Tibial artery (tissue), 4 donors: ENCODE measurements around the gene BMI1.
"Not testable (repeated sequence)": the region's sequence is repeated elsewhere in the genome, so short reads cannot be mapped to it uniquely, and the experiment has no call there.

ENCODE experiments used
- DNase-seq, 2 donors: peaks; one replicate each; pipeline ENCODE4 v3.0.0-alpha.2; 2019
- H3K27ac ChIP-seq, 2 donors: fragments of 200-600 bp; sonication (generic) in 1 of 2; 1 replicate in 1 of 2; 2 replicates in 1 of 2; pipeline ENCODE4 v1.5.1; 2018 to 2019; ENCODE audit warnings: mild to moderate bottlenecking in 1 of 2
- H3K27me3 ChIP-seq, 2 donors: fragments of 200-600 bp; sonication (generic) in 1 of 2; one replicate each; pipeline versions ENCODE4 v1.5.1 to v1.6.0; 2016 to 2019
- H3K36me3 ChIP-seq, 3 donors: fragments of 200-600 bp; sonication (generic) in 2 of 3; one replicate each; pipeline ENCODE4 v1.5.1; 2016 to 2019; ENCODE audit warnings: mild to moderate bottlenecking in 2 of 3
- H3K4me1 ChIP-seq, 4 donors: fragments of 200-600 bp; sonication (generic) in 2 of 4; 1 replicate in 3 of 4; 2 replicates in 1 of 4; pipeline ENCODE4 v1.5.1; 2016 to 2019
- H3K4me3 ChIP-seq, 2 donors: fragments of 200-600 bp; sonication (generic) in 1 of 2; 1 replicate in 1 of 2; 2 replicates in 1 of 2; pipeline ENCODE4 v1.5.1; 2018 to 2019; ENCODE audit warnings: mild to moderate bottlenecking in 2 of 2
- H3K9me3 ChIP-seq, 3 donors: fragments of 200-600 bp; sonication (generic) in 1 of 3; one replicate each; pipeline ENCODE4 v1.5.1; 2016 to 2019
- intact Hi-C: fragments of 100-400 bp; cut with DNase I; formaldehyde crosslinking; loops from one replicate; pipeline ENCODE4 v1.15.0; 2023; ENCODE audit warnings: low total_unique reads
- TF ChIP-seq, protein P1 (sequence below), 2 experiments: fragments of 200-600 bp in 1 of 2; fragments of 450-650 bp in 1 of 2; IDR thresholded peaks; one replicate each; pipeline ENCODE4 v1.5.1; 2017 to 2019; ENCODE audit warnings: antibody characterized with exemption in 2 of 2, mild to moderate bottlenecking in 1 of 2, moderate library complexity in 1 of 2

The BMI1 gene

DNA sequence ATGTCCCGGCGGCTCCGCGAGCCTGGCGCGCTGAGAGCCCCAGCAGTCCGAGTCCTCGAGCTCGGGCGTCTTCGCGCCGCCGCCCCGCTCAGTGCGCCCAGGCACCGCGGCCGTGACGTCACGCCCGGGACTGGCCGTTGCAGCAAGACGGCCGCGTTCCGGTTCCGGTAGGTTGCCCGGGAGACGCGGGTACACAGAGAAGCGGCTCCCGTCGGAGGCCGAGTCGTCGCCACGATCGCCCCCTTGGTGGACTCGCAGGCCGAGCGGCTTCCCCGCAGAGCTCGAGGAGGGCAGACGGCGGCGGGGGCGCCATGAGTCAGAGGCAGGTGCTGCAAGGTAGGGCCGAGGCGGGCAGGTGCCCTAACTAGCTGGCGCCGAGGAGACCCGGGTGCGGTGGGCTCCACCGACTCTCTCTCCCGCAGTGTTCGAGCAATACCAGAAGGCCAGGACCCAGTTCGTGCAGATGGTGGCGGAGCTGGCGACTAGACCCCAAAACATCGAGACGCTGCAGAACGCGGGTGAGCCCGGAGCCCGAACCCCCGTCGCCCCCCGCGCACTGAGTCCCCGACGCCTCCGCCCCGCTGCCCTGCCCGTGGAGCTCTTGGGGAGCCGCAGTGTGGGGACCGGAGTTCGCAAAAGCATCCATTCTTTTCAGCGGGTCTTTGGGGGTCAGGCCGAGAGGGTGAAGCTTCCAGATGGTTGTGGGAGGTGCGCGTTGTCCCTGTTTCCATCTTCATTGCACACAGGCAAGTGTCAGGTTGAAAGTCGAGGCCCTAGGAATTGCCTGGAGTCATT lies 24.6 kb downstream of the BMI1 start, which contains the start of gene SPAG6:
SPAG6 (plus strand) TSS at position 196 of the 795 bp plus-strand sequence; CDS start at position 312, 116 bp downstream.
- Histone ChIP-seq H3K27ac (no peak within 1 kb of the TSS), H3K9me3 (peaks cover 0 to 7% (median 0%) of the 10 kb centered on the region in 3 donors), H3K27me3 (peaks cover 12 to 66% of the 10 kb centered on the region in 2 donors), H3K4me1 (peaks cover 0 to 16% (median 10%) of the 10 kb centered on the region in 4 donors), H3K4me3 (peak within 1 kb of the TSS in 1 of 2 donors; percentile 3), H3K36me3 (no peaks in the 10 kb centered on the region)
- intact Hi-C loops = loop anchor here (10.0 kb wide), 2 partner anchors 89 to 341 kb away; partner anchors contain the start of gene DNAJC1
- TF ChIP-seq, protein P1, sequence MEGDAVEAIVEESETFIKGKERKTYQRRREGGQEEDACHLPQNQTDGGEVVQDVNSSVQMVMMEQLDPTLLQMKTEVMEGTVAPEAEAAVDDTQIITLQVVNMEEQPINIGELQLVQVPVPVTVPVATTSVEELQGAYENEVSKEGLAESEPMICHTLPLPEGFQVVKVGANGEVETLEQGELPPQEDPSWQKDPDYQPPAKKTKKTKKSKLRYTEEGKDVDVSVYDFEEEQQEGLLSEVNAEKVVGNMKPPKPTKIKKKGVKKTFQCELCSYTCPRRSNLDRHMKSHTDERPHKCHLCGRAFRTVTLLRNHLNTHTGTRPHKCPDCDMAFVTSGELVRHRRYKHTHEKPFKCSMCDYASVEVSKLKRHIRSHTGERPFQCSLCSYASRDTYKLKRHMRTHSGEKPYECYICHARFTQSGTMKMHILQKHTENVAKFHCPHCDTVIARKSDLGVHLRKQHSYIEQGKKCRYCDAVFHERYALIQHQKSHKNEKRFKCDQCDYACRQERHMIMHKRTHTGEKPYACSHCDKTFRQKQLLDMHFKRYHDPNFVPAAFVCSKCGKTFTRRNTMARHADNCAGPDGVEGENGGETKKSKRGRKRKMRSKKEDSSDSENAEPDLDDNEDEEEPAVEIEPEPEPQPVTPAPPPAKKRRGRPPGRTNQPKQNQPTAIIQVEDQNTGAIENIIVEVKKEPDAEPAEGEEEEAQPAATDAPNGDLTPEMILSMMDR (IDR thresholded peaks at IDR 0.05) = no peak
- DNase-seq = peak in 1 of 2 donors; percentile 64

DNA sequence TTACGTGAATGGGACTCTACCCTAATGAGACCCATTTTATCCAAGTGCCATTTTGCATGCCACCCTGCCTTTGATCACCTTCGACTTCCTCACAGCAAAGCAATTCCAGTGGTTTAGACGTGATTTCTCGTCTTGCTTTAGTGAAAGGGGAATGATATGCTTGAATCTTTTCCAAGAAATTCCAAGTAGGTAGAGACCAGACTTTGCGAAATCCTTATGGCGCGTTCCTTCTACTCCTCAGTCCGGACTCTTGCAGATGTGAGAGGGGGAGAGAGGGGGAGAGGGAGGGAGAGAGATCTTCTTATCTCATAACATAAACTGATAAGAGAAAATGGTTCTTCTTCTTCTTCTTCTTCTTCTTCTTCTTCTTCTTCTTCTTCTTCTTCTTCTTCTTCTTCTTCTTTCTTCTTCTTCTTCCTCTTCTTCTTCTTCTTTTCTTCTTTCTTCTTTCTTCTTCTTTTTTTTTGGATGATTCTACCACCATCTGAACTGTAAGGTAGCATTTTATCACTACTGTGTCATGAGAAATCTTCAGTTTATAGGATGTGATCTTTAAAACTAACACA lies 25.3 kb downstream of the BMI1 start:
- no peak for DNase-seq
- peaks cover 12 to 66% of the 10 kb centered on the region in 2 donors for H3K27me3 ChIP-seq
- intact Hi-C loops = loop anchor here (10.0 kb wide), 2 partner anchors 89 to 341 kb away; partner anchors contain the start of gene DNAJC1

DNA sequence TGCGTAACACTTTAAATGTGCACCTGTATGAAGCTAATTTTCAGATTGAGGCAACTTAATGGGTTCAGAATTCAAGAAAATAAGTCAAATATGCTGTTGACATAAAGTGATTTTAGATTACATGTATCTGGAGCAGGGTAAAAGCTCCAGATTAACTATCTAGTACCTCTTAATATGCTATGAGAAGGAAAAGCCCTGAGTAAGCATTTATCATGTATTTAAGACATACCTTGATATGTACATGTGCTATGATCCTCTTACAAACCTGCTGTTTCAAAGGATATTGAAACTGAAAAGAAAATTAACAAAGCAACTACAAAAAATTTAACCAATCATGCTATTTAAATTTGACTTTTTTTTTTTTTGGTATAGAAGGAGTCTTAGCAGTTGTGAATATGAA lies 28.9 kb downstream of the BMI1 start:
- peaks cover 0 to 7% (median 0%) of the 10 kb centered on the region in 3 donors for H3K9me3 ChIP-seq
- peaks cover 10 to 40% of the 10 kb centered on the region in 2 donors for H3K27me3 ChIP-seq
- no peaks in the 10 kb centered on the region for H3K36me3 ChIP-seq
- H3K27ac ChIP-seq = no peak overlapping the region
- intact Hi-C loops = loop anchor here (10.0 kb wide), 2 partner anchors 85 to 345 kb away; partner anchors contain the start of gene DNAJC1
- no peak for DNase-seq
- TF ChIP-seq, protein P1 (IDR thresholded peaks at IDR 0.05) = no peak
- peaks cover 0 to 8% (median 2%) of the 10 kb centered on the region in 4 donors for H3K4me1 ChIP-seq
- no peak overlapping the region for H3K4me3 ChIP-seq

More for the DNA sequence above, 25.3 kb downstream of the BMI1 start:
- H3K9me3 ChIP-seq = peaks cover 0 to 7% (median 0%) of the 10 kb centered on the region in 3 donors
- H3K4me3 ChIP-seq = no peak overlapping the region
- peaks cover 0 to 13% (median 8%) of the 10 kb centered on the region in 4 donors for H3K4me1 ChIP-seq
- TF ChIP-seq, protein P1 (IDR thresholded peaks at IDR 0.05) = no peak
- no peak overlapping the region for H3K27ac ChIP-seq
- no peaks in the 10 kb centered on the region for H3K36me3 ChIP-seq

DNA sequence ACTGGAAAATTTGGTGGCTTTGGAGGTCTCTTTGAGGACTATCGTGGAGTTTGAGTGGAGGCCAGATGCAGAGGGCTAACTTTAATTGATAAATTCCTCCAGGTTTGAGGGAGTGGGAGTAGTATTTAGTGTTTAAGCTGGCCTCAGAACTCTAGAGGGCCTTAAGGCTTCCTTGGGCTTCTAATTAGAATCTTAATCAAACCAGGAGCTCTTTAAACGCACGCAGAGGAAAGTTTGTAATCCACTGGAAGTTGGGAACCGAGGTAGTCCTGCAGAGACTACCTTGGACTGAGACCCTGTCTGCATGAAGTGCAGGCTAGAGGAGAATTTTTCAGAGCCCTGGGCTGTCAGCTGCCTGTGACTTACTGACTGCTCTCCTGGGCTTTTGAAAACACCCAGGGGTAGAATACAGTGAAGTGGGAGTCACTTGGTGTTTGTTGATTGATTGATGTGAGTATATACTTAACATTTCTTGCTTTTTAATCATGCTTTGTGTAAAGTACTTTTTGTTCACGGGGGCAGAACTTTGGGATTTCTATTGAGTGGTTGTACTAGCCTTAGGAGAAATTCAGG lies 30.3 kb downstream of the BMI1 start:
- Histone ChIP-seq H3K36me3 (no peaks in the 10 kb centered on the region), H3K4me1 (no peaks in the 10 kb centered on the region), H3K27ac (no peak overlapping the region), H3K9me3 (no peaks in the 10 kb centered on the region), H3K27me3 (peaks cover 0 to 25% of the 10 kb centered on the region in 2 donors), H3K4me3 (no peak overlapping the region)
- DNase-seq = no peak
- intact Hi-C loops = no loop called here
- TF ChIP-seq, protein P1 (IDR thresholded peaks at IDR 0.05) = no peak

DNA sequence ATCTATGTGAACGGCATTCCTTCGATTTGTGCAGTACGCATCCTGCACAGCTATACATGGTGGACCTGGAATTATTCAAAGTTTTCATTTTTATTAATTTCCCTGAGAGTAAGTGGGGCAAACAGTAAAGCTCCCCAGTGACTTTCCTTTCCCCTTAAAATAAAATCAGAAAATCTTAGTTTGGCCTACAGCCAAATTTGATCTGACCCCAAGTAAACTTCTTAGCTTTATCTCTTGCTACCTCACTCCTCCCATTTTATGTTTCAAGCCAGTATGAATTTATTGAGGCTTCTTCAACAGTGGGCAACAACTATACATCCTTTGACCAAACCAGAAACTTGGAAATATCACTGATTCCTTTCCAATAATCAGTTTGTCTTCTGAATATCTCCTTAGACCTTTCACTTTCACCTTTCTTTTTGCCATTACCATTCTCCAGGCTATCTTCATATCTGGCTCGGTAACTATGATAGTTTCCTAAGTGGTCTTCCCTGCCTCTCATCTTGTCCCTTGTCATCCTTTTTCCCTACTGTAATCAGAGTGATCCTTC lies 35.5 kb downstream of the BMI1 start:
- H3K4me1 ChIP-seq = no peaks in the 10 kb centered on the region
- no peak overlapping the region for H3K4me3 ChIP-seq
- no peak for DNase-seq
- intact Hi-C loops = no loop called here
- peaks cover 0 to 8% of the 10 kb centered on the region in 2 donors for H3K27me3 ChIP-seq
- H3K27ac ChIP-seq = no peak overlapping the region
- no peaks in the 10 kb centered on the region for H3K36me3 ChIP-seq
- TF ChIP-seq, protein P1 (IDR thresholded peaks at IDR 0.05) = no peak
- no peaks in the 10 kb centered on the region for H3K9me3 ChIP-seq

DNA sequence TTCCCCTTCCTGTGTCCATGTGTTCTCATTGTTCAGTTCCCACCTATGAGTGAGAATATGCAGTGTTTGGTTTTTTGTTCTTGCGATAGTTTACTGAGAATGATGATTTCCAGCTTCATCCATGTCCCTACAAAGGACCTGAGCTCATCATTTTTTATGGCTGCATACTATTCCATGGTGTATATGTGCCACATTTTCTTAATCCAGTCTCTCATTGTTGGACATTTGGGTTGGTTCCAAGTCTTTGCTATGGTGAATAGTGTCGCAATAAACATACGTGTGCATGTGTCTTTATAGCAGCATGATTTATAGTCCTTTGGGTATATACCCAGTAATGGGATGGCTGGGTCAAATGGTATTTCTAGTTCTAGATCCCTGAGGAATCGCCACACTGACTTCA lies 36.9 kb downstream of the BMI1 start:
- H3K9me3 ChIP-seq, H3K27me3 ChIP-seq, H3K4me3 ChIP-seq, H3K27ac ChIP-seq, intact Hi-C loops, DNase-seq, H3K4me1 ChIP-seq, H3K36me3 ChIP-seq: not testable (repeated sequence)
